ENCODE results near the gene RARG.
"Not testable (repeated sequence)": the region's sequence is repeated elsewhere in the genome, so short reads cannot be mapped to it uniquely, and the experiment has no call there.

The RARG gene

DNA sequence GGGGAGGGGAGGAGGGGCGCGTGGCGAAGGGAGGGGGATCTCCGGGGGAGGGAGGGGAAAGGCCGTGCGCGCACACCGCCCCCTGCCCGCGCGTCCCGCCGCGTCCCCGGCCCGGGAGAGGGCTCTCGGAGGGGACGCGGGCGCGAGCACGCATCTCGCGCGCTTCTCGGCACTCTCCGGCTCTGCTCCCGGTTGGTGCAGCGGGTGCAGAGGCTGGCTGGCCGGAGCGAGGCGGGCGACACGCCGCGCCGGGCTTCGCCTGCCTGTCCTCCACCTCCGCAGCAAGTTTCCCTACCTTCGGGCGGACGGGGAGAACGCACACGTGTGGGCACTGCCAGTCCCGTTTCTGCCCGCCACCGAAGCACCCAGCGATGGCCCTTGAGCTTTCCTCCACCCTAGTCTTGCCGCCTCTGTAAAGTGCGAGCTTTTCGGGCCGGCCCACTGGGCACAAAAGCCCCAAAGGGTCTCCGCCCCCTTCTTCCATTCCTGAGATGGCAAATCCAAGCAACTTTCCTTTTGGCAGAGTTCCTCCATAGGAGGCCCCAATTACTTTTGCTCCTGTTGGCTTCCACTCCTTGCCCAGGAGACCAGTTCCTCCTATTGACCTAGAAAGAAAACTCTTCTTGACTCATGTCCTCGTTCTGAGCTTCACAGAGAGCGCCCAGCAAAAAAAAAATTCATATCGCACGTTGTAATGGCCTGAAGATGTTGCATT, 50.9 kb downstream of the RARG start:
- Mint-ChIP-seq H3K4me3 (peak overlapping the region; percentile 88 to 93), H3K27me3 (no peaks in the 10 kb centered on the region), H3K27ac (peak overlapping the region; percentile 91 to 96), H3K9me3 (no peaks in the 10 kb centered on the region), H3K36me3 (ENCODE audit: insufficient read depth) (peaks cover 45% of the 10 kb centered on the region), H3K4me1 (ENCODE audit: low read depth in 2 of 2) (peaks cover 33 to 45% of the 10 kb centered on the region in 2 donors)
- ATAC-seq (replicated peaks) = peak; percentile 46
- DNase-seq = peak in 2 of 3 experiments; percentile 59 to 62

DNA sequence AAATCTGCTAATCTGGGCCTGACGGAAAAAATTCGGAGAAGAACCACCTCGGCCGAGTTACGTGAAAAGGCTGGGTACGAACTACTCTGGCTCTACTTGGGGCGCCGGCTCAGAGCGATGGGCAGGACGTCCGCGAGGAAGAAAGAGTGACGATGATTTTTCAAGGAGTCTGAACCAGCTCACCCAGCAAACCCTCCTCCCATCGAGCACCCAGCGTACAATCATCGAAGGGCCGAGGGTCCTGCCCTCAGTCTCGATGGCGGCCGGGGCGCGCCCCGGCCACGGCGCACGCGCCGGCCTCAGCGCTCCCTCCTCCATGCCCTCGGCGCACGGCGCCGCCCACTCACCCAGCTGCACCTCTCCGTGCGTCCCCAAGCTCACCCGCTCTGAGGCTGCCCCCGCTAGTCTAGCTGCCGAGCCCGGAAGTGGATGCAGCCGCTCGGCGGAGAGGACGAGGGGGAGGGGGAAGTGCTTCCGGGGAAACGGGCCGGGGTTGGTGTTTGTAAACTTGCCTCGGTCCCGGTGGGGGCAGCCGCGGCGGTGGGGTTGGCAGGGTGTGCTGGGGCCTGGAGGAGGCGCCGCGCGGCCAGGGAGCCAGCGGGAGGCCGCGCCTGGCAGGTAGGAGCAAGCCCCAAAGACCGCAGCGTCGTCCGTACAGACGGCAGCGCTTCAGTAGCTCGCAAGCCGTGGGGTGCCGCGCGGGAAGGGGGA, 51.6 kb downstream of the RARG start, which contains the start of the genes CSAD and ZNF740:
TSS of gene CSAD (minus strand) at position 706 of the 711 bp plus-strand sequence. CDS start 7,455 bp downstream, outside the sequence.
TSS of gene ZNF740 (plus strand) at position 503 of the 711 bp plus-strand sequence. CDS start 1,262 bp downstream, outside the sequence.
- peak within 1 kb of the TSS; percentile 91 to 96 for H3K27ac Mint-ChIP-seq
- H3K4me1 Mint-ChIP-seq (ENCODE audit: low read depth in 2 of 2) = peaks cover 33 to 45% of the 10 kb centered on the region in 2 donors
- DNase-seq = peak; percentile 92 to 97 (median 95)
- peaks cover 38% of the 10 kb centered on the region for H3K36me3 Mint-ChIP-seq (ENCODE audit: insufficient read depth)
- peak; percentile 95 for ATAC-seq (replicated peaks)
- no peaks in the 10 kb centered on the region for H3K27me3 Mint-ChIP-seq
- H3K9me3 Mint-ChIP-seq = no peaks in the 10 kb centered on the region
- H3K4me3 Mint-ChIP-seq = peak within 1 kb of the TSS; percentile 88 to 93

- Mint-ChIP-seq H3K4me1 (ENCODE audit: low read depth in 2 of 2) (peaks cover 31 to 42% of the 10 kb centered on the region in 2 donors), H3K9me3 (no peaks in the 10 kb centered on the region), H3K4me3 (peak overlapping the region; percentile 88 to 93), H3K27me3 (no peaks in the 10 kb centered on the region), H3K36me3 (ENCODE audit: insufficient read depth) (peaks cover 33% of the 10 kb centered on the region), H3K27ac (peak overlapping the region; percentile 91 to 96)
- peak; percentile 1 for ATAC-seq (replicated peaks)
- no peak for DNase-seq
These were observed 52.3 kb downstream of the RARG start for GRCh38 chr12:53179687-53180219.

GRCh38 chr12:53178803-53179202, 53.2 kb downstream of the RARG start:
- not testable (repeated sequence) for H3K9me3 Mint-ChIP-seq; H3K27me3 Mint-ChIP-seq; ATAC-seq (replicated peaks); DNase-seq
- H3K36me3 Mint-ChIP-seq (ENCODE audit: insufficient read depth) = peaks cover 26% of the 10 kb centered on the region
- peak overlapping the region; percentile 88 to 93 for H3K4me3 Mint-ChIP-seq
- H3K4me1 Mint-ChIP-seq (ENCODE audit: low read depth in 2 of 2) = peaks cover 28 to 35% of the 10 kb centered on the region in 2 donors
- peak overlapping the region in 1 of 2 donors; percentile 91 for H3K27ac Mint-ChIP-seq

DNA sequence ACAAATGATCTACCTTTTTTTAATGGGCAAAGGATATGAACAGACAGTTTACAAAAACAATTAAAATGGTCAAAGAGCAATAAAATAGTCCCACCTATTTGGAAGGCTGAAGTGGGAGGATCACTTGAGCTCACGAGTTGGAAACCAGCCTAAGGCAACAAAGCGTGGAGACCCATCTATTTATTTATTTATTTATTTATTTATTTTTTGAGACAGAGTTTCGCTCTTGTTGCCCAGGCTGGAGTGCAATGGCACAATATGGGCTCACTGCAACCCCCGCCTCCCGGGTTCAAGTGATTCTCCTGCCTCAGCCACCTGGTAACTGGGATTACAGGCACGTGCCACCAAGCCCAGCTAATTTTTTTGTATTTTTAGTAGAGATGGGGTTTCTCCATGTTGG, 54.6 kb downstream of the RARG start:
- not testable (repeated sequence) for H3K27me3 Mint-ChIP-seq; H3K27ac Mint-ChIP-seq; ATAC-seq (replicated peaks)

DNA sequence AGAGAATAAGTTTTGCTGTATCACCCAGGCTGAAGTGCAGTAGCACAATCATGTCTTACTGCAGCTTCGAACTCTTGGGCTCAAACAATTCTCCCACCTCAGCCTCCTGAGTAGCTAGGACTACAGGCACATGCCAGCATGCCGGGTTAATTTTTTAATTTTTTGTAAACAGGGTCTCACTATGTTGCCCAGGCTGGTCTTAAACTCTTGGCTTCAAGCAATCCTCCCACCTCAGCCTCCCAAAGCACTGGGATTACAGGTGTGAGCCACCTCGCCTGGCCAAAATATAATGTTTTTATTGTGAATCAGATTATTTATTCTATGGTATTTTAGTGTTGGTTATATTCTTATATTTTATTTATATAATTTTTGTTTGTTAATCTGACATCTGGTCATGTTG, 55.3 kb downstream of the RARG start:
- ATAC-seq (replicated peaks) = no peak
- DNase-seq = no peak
- H3K9me3 Mint-ChIP-seq = no peaks in the 10 kb centered on the region
- H3K27me3 Mint-ChIP-seq = no peaks in the 10 kb centered on the region
- H3K4me1 Mint-ChIP-seq (ENCODE audit: low read depth in 2 of 2) = peaks cover 17% of the 10 kb centered on the region in 2 donors
- no peak overlapping the region for H3K27ac Mint-ChIP-seq
- peaks cover 12% of the 10 kb centered on the region for H3K36me3 Mint-ChIP-seq (ENCODE audit: insufficient read depth)
- no peak overlapping the region for H3K4me3 Mint-ChIP-seq

More for the DNA sequence above, 54.6 kb downstream of the RARG start:
- not testable (repeated sequence) for DNase-seq, H3K9me3 Mint-ChIP-seq, H3K4me3 Mint-ChIP-seq
- Mint-ChIP-seq H3K4me1 (ENCODE audit: low read depth in 2 of 2) (peaks cover 24% of the 10 kb centered on the region in 2 donors), H3K36me3 (ENCODE audit: insufficient read depth) (peaks cover 18% of the 10 kb centered on the region)

DNA sequence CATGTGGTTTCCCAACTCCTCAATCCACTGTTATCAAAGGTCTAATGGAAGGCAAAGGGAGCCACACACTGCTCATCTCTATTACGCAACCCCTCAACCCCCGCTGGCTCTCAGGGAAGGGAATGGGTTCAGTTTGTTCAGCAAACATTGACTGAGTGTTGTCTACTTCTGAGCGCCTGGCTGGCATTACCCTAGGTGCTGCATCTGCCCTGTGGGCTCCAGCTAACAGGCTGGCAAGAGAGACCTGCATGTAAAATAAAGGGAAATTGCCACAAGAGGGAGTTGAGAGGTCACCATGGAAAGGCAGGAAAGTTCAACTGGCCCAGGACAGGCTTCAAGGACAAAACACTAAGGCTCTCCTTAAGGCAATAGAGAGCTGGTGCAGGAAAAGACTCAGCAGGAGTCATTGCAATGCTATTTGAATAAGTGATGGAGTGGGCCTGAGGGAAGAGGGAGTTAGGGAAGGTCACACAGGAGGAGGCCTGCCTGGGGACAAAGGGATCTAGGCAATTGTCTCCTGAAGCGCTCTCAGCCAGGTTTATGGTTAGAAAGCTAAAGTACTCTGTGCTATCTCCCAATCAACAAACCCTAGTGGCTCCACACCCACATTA, 57.0 kb downstream of the RARG start:
- H3K27ac Mint-ChIP-seq = peak overlapping the region in 1 of 2 donors; percentile 58
- no peaks in the 10 kb centered on the region for H3K9me3 Mint-ChIP-seq
- no peak for ATAC-seq (replicated peaks)
- DNase-seq = no peak
- no peaks in the 10 kb centered on the region for H3K27me3 Mint-ChIP-seq
- H3K4me3 Mint-ChIP-seq = no peak overlapping the region
- peaks cover 8% of the 10 kb centered on the region in 2 donors for H3K4me1 Mint-ChIP-seq (ENCODE audit: low read depth in 2 of 2)
- H3K36me3 Mint-ChIP-seq (ENCODE audit: insufficient read depth) = peaks cover under 1% of the 10 kb centered on the region

- DNase-seq (no peak), ATAC-seq (replicated peaks) (no peak)
- no peaks in the 10 kb centered on the region for H3K27me3 Mint-ChIP-seq
- H3K4me1 Mint-ChIP-seq (ENCODE audit: low read depth in 2 of 2) = no peaks in the 10 kb centered on the region
- no peaks in the 10 kb centered on the region for H3K36me3 Mint-ChIP-seq (ENCODE audit: insufficient read depth)
- H3K27ac Mint-ChIP-seq = no peak overlapping the region
- no peaks in the 10 kb centered on the region for H3K9me3 Mint-ChIP-seq
- H3K4me3 Mint-ChIP-seq = no peak overlapping the region
These were observed 58.8 kb downstream of the RARG start for GRCh38 chr12:53173085-53173715.

DNA sequence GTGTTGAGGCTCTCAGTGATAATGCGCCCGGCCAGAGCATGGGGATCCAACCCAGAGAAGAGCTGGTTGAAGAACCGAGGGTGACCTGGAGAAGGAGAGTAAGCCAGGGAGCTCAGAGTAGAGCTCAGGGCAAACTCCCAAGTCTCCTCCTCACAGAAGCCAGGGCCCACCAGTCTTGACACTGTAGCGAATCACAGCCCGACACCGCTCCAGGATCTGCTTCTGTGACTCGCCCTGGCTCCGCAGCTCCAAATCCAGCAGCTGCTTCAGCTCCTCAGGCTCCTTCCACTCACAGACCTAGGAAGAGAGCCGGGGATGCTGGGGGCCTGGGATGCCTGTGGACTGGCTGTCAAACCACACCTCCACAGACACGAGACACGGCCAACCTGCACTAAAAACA, 59.7 kb downstream of the RARG start:
- no peaks in the 10 kb centered on the region for H3K27me3 Mint-ChIP-seq
- no peaks in the 10 kb centered on the region for H3K9me3 Mint-ChIP-seq
- no peak for ATAC-seq (replicated peaks)
- H3K36me3 Mint-ChIP-seq (ENCODE audit: insufficient read depth) = no peaks in the 10 kb centered on the region
- DNase-seq = no peak
- peak overlapping the region in 1 of 2 donors; percentile 51 for H3K27ac Mint-ChIP-seq
- H3K4me1 Mint-ChIP-seq (ENCODE audit: low read depth in 2 of 2) = no peaks in the 10 kb centered on the region
- no peak overlapping the region for H3K4me3 Mint-ChIP-seq

DNA sequence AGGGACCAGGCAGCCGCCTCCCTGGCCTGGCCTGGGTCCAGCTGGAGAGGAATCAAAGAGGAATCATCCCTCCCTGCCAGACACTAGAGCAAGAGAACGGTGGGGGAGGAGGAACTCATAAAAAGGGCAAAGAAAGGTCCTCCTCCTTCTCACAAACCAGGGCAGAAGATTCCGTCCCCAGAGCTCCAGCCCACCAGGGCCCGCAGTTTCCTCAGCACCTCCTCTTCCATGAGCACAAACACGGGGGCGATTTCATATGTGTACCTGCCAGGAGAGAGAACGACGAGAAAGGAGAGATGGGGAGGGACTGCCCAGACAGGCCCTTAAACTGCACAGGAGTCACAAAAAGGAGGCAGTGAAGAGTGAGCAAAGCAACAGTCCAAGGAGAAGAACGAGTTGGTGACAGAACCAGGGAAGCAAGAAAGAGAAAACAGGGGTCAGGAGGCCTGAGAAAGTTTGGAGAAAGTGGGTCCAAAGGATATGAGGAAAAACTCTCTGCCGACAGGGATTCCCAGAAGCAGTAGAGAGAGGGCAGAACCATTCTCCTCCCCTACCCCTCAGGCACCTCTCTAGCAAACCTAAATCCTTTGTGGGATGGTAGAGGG, 60.2 kb downstream of the RARG start:
- Mint-ChIP-seq H3K27me3 (no peaks in the 10 kb centered on the region), H3K4me1 (ENCODE audit: low read depth in 2 of 2) (no peaks in the 10 kb centered on the region), H3K9me3 (no peaks in the 10 kb centered on the region), H3K36me3 (ENCODE audit: insufficient read depth) (no peaks in the 10 kb centered on the region), H3K27ac (no peak overlapping the region), H3K4me3 (no peak overlapping the region)
- no peak for ATAC-seq (replicated peaks)
- DNase-seq = no peak

DNA sequence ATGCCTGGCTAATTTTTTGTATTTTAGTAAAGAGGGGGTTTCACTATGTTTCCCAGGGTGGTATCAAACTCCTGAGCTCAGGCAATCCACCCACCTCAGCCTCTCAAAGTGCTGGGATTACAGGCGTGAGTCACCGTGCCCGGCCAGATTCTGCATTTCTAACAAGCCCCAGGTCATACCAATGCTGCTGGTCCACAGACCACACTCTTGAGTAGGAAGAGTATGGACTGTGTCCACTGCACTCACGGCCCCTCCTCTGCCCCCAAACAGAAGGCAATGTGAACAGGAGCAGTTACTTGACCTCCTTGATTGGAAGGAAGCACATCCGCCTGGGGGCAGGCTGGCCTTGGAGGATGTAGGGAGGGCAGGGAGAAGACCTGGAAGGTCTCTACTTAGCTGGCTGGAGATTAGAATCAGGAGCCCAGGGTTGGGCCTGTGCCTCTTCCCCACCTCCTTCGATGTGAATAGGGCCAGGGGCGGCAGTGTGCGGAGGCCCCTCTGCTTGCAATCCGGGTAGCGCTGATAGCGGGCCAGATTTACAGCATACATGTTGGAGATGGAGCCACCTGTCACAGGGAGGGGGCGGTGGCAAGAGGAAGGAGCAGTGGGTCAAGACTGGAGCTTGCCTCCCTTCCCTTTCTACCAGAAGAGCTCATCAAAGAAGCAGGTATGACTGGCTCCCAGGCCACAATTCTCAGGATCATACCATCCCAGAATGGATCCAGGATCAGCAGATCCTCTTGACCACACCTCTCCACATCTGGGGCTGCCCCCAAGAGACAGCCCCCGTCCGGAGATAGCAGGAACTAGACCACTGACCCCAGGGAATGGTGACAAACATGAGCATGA, 60.9 kb downstream of the RARG start:
- ATAC-seq (replicated peaks) (no peak), DNase-seq (no peak)
- Mint-ChIP-seq H3K9me3 (no peaks in the 10 kb centered on the region), H3K36me3 (ENCODE audit: insufficient read depth) (no peaks in the 10 kb centered on the region), H3K27ac (no peak overlapping the region), H3K27me3 (no peaks in the 10 kb centered on the region), H3K4me1 (ENCODE audit: low read depth in 2 of 2) (no peaks in the 10 kb centered on the region), H3K4me3 (no peak overlapping the region)

DNA sequence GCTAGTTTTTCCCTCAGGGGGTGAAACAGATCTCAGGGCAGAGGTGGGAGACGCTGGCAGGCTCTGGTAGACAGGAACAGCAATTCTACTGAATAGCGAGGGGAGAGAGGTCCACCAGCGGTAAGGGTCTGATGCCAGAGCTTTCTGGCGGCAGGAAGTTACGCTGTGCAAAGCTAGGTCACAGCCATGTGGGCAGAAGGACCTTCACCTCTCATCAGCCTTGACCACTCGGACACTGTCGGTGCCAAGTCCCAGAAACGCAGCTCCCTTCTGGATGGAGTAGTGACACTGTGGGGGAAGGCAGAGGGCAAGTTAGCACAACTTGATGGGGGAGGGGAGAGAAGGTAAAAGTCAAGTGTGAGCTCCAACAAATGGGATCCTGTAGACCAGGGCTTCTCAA, 61.8 kb downstream of the RARG start:
- H3K27ac Mint-ChIP-seq = no peak overlapping the region
- no peaks in the 10 kb centered on the region for H3K27me3 Mint-ChIP-seq
- H3K4me1 Mint-ChIP-seq (ENCODE audit: low read depth in 2 of 2) = no peaks in the 10 kb centered on the region
- no peak for ATAC-seq (replicated peaks)
- DNase-seq = no peak
- H3K36me3 Mint-ChIP-seq (ENCODE audit: insufficient read depth) = no peaks in the 10 kb centered on the region
- H3K4me3 Mint-ChIP-seq = no peak overlapping the region
- no peaks in the 10 kb centered on the region for H3K9me3 Mint-ChIP-seq

All from effector memory CD8-positive, alpha-beta T cell (primary cell).